Glutamatergic neuron (in vitro differentiated cells): ENCODE measurements around the gene CSNK1G1. TPM values are rescaled to one million over a fixed set of nuclear protein-coding genes. Genes with fewer than 3 reads are reported as not detected.

Source experiments
- DNase-seq: peaks from one replicate; pipeline ENCODE4 v3.0.0; 2022
- H3K27ac Mint-ChIP-seq: one replicate; pipeline ENCODE4 v1.8.0; 2020; ENCODE audit warnings: mild to moderate bottlenecking, mixed read lengths, inconsistent platforms; ENCODE audit not compliant: unreplicated experiment
- H3K27me3 Mint-ChIP-seq: one replicate; pipeline ENCODE4 v1.8.0; 2020; ENCODE audit warnings: mild to moderate bottlenecking, moderate library complexity, mixed read lengths, inconsistent platforms; ENCODE audit not compliant: unreplicated experiment
- H3K36me3 Mint-ChIP-seq: one replicate; pipeline ENCODE4 v1.8.0; 2020; ENCODE audit warnings: mild to moderate bottlenecking, mixed read lengths, inconsistent platforms; ENCODE audit not compliant: unreplicated experiment
- H3K4me1 Mint-ChIP-seq: one replicate; pipeline ENCODE4 v1.8.0; 2020; ENCODE audit warnings: mild to moderate bottlenecking, low read depth, mixed read lengths, inconsistent platforms; ENCODE audit not compliant: unreplicated experiment
- H3K4me3 Mint-ChIP-seq: one replicate; pipeline ENCODE4 v1.8.0; 2020; ENCODE audit warnings: mild to moderate bottlenecking, mixed read lengths, inconsistent platforms; ENCODE audit not compliant: unreplicated experiment
- H3K9me3 Mint-ChIP-seq: one replicate; pipeline ENCODE4 v1.8.0; 2020; ENCODE audit warnings: mild to moderate bottlenecking, moderate library complexity, mixed read lengths, inconsistent platforms; ENCODE audit not compliant: unreplicated experiment
- total RNA-seq: library from RNA; stranded (reverse); fragmentation: NEBNext Ultra II Directional; extraction: Animal tissue kit (Norgen Biotek cat#: 25700); gene quantifications from one replicate; pipeline ENCODE4 v1.2.1, GENCODE V29; 2021; ENCODE audit not compliant: unreplicated experiment
- TF ChIP-seq, protein P1 (sequence below): fragments of 200-600 bp; sonication (generic); IDR thresholded peaks from one replicate; pipeline ENCODE4 v1.5.0; 2021; ENCODE audit not compliant: partially characterized antibody, unreplicated experiment

Gene CSNK1G1
- total RNA-seq, 1 donor from 2014 or later, result 34.2 TPM

DNA sequence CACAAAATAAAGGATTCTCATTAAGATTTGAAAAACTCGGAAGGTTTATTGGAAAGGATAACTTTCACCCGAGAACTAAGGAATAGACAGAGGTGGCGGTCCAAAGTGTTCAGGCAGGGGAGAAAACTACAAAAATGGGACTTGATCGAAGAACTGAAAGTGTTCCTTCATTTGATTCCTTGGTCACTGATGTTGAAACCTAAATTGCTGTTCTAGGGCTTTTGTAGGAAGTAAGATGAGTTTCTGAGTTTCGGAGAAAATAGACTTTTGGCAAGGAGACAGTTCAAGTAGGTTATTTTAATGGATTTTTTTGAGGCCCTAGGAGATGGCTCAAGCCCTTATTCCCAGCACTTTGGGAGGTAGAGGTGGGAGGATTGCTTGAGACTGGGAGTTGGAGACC, 33.1 kb upstream of the CSNK1G1 start:
- Mint-ChIP-seq H3K4me1 (peaks cover 10% of the 10 kb centered on the region), H3K9me3 (peaks cover 5% of the 10 kb centered on the region), H3K4me3 (peak overlapping the region; percentile 100), H3K27me3 (peaks cover 4% of the 10 kb centered on the region), H3K36me3 (no peaks in the 10 kb centered on the region), H3K27ac (peak overlapping the region; percentile 11)
- DNase-seq, result no peak
- TF ChIP-seq, protein P1, sequence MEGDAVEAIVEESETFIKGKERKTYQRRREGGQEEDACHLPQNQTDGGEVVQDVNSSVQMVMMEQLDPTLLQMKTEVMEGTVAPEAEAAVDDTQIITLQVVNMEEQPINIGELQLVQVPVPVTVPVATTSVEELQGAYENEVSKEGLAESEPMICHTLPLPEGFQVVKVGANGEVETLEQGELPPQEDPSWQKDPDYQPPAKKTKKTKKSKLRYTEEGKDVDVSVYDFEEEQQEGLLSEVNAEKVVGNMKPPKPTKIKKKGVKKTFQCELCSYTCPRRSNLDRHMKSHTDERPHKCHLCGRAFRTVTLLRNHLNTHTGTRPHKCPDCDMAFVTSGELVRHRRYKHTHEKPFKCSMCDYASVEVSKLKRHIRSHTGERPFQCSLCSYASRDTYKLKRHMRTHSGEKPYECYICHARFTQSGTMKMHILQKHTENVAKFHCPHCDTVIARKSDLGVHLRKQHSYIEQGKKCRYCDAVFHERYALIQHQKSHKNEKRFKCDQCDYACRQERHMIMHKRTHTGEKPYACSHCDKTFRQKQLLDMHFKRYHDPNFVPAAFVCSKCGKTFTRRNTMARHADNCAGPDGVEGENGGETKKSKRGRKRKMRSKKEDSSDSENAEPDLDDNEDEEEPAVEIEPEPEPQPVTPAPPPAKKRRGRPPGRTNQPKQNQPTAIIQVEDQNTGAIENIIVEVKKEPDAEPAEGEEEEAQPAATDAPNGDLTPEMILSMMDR, result no peak

DNA sequence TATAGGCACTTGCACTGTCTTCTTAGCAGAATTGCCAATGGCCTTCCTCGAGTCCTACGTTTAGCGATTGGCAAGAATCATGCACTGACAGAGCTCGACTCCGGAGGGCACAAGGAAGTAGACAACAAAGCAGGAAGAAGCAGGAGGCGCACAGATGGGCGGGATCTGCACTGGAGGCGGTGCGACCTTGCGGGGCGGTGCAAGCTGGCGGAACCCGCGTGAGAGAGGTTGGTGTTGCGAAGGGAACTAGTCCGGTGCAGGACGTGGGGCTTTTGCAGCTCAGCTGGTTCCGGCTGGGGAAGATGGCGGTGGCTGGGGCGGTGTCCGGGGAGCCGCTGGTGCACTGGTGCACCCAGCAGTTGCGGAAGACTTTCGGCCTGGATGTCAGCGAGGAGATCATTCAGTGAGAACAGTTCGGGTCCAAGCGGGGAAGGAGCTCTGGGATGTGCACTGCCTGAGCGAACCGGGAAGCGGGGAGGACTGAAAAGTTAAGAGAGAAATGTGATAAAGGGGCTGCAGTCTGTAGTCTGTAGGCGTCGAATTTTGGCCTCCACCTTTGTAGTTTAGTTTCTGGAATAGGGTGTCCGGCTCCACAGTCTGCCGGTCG, 31.7 kb upstream of the CSNK1G1 start, which contains the start of gene TRIP4:
Gene TRIP4, plus strand, starts transcription at position 275 of the 607 bp plus-strand sequence. Its CDS starts 28 bp downstream, at position 303.
- peak within 1 kb of the TSS; percentile 97 for H3K27ac Mint-ChIP-seq
- H3K27me3 Mint-ChIP-seq, result peaks cover 4% of the 10 kb centered on the region
- H3K9me3 Mint-ChIP-seq, result peaks cover 5% of the 10 kb centered on the region
- H3K36me3 Mint-ChIP-seq, result no peaks in the 10 kb centered on the region
- TF ChIP-seq, protein P1, result no peak
- peak within 1 kb of the TSS; percentile 100 for H3K4me3 Mint-ChIP-seq
- peaks cover 10% of the 10 kb centered on the region for H3K4me1 Mint-ChIP-seq
- peak; percentile 97 for DNase-seq

DNA sequence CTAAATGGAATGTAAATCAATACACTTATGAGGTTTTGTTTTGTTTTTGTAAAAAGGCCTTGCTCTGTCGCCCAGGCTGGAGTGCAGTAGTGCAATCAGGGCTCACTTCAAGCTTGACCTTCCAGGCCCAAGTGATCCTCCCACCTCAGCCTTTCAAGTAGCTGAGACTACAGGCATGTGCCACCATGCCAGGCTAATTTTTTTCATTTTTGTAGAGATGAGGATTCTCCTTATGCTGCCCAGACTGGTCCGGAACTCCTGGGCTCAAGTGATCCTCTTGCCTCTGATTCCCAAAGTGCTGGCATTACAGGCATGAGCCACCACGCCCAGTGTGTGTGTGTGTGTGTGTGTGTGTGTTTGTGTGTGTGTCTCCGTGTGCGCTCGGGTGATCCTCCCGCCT, 30.3 kb upstream of the CSNK1G1 start:
- H3K9me3 Mint-ChIP-seq, result peaks cover 7% of the 10 kb centered on the region
- no peak overlapping the region for H3K4me3 Mint-ChIP-seq
- no peak overlapping the region for H3K27ac Mint-ChIP-seq
- H3K27me3 Mint-ChIP-seq, result peaks cover 6% of the 10 kb centered on the region
- H3K36me3 Mint-ChIP-seq, result no peaks in the 10 kb centered on the region
- TF ChIP-seq, protein P1, result no peak
- DNase-seq, result no peak
- peaks cover 15% of the 10 kb centered on the region for H3K4me1 Mint-ChIP-seq

DNA sequence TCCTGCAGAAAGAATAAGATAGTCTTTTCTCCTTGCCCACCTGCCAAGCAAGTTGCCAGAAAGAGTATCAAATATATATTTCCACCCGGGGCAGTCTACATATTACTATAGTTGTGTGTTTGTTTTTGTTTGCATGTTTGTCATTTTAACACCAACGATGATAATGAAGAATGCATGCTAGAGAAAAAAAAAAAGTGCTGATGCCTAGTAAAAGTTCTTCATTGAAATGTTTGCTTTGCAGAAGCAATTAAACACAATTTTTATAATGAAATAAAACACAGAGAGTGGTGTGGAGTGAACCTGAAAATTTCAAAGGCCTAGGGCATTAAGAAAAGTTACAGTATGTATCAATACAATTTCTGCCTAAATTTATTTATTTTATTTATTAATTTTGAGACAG, 27.8 kb upstream of the CSNK1G1 start:
- H3K4me3 Mint-ChIP-seq, result no peak overlapping the region

More for the DNA sequence above, 27.8 kb upstream of the CSNK1G1 start:
- H3K9me3 Mint-ChIP-seq, result peaks cover 7% of the 10 kb centered on the region
- H3K36me3 Mint-ChIP-seq, result no peaks in the 10 kb centered on the region
- H3K4me1 Mint-ChIP-seq, result peaks cover 14% of the 10 kb centered on the region
- peaks cover 6% of the 10 kb centered on the region for H3K27me3 Mint-ChIP-seq
- no peak for DNase-seq
- TF ChIP-seq, protein P1, result no peak
- H3K27ac Mint-ChIP-seq, result no peak overlapping the region
